GM21786 (cell line): ENCODE results near the gene ABI3BP.

Source experiments
- ATAC-seq: cut with Tn5 transposase; IDR thresholded peaks from one replicate; pipeline ENCODE4 v1.9.1; 2021; ENCODE audit not compliant: unreplicated experiment

The ABI3BP gene

DNA sequence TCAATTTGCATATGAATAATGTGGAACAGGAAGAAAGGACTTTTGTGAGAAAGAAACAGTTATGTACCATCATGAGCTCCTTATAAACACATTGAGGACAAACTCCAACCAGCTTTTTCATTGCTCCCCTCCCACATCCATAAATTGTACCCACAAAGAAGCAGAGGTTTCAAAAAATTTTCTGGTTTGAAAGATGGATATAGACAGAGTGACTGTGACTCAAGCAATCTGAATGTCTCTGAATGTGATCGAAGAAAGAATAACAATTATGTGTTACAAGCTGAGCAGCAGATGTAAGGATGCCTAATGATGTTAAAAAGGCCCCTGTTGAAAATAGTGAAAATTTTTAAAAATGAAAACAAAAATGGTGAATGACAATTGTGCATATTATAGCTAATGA lies 156.6 kb downstream of the ABI3BP start:
- no peak for ATAC-seq

DNA sequence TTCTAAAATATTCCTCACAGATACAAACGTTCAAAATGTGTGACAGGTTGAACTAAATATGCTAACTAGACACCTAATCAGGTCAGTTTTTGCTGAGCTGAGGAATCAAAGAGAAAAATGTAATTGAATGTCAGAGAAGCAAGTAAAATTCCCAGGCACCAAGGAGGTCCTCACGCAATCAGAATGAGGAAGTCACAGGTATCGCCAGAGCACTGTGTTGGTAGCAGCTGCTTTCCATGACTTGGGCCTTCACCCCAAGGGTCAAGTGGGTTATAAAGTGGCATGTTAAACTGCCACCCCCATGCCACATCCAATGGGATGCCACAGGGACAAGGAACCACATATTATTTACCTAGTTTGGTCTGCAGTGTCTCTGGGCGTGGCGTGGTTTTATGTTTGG lies 158.9 kb downstream of the ABI3BP start:
- ATAC-seq = no peak

DNA sequence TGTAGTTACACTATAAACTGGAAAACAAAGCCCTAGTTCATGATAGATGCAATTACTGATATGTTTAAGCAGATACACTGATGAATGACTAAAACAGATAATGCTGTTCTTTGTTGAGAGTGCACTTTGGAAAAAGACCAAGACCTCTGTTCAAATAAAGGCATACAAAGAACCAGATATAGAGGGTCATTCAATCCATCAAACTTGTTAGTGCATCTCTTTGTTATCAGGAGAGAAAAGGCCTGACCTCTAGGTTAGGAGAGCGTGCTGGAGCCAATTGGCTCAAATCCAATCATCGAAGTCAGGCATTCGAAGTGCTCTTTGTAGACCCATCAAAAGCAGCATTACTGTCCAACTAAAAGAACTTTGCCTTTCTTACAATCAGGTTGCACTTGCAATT lies 159.7 kb downstream of the ABI3BP start:
- ATAC-seq = no peak

DNA sequence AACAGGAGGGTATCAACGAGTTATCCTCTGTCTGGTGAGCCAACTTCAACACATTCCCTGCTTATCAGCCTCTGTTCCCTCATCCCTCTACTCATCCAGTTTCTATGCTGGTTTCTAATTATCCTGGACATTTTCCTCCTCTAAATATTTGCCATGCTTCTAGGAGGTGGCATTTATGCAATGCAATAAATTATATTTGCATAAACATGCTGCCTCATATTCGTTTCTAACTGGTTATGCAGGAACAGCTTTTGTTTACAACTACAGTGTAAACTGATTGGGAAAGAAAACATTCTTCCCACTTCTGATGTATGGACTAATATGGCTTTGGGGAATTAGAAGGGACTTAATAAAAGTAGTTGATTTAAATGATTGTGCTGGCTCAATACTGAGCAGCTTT lies 161.6 kb downstream of the ABI3BP start:
- no peak for ATAC-seq

DNA sequence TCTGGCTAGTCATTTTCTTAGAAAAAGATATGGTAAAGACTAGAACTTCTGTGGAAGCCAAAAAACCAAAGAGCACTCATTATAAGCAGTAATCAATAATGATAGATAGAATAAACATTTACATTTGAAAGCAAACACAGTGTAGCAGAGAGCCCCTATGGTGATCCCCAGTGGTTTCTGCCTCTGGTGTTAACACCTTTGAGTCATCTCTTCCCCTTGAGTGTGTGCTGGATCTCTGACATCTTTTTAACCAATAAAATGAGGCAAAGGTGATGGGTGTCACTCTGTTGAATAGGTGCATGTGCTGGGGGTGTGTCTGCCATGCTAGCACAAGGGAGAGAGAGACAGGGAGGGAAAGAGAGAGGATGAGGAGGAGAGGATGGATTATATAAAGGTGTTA lies 162.3 kb downstream of the ABI3BP start:
- no peak for ATAC-seq

DNA sequence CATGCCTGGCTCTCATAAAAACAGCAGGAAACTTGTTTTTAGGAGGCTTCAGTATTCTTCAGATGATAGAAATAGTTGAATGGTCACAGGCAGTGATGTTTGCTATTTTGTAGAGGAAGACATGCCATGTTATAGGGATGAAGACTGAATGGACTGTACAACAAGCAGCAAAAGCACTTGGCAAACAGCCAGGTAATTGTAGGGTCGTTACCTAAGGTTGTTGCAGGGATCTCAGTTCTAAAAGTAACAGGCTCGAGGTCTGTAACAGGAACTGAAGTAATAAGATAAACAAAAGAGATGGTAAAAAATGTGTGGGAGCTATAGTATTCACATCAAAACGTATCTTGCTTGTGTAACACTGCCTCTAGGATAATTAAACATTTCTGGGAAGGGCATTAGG lies 167.6 kb downstream of the ABI3BP start:
- ATAC-seq = no peak

DNA sequence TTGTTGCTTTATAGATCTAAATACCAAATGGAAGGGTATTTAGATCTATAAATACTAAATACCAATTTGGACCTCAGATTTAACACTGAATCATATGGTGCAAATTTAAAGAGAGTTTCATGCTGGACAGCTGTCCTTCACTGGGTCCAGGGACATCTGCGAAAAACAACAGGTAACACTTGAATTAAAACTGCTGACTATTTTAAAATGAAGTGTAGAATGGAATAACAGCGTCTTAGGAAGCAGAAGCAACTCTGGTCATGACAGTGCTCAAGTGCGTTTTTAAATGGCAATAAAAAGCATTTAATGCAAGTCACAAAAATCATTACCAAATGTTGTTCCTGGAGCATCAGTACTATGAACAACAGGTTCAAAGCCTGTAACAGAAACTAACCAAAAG lies 177.6 kb downstream of the ABI3BP start:
- ATAC-seq = no peak

DNA sequence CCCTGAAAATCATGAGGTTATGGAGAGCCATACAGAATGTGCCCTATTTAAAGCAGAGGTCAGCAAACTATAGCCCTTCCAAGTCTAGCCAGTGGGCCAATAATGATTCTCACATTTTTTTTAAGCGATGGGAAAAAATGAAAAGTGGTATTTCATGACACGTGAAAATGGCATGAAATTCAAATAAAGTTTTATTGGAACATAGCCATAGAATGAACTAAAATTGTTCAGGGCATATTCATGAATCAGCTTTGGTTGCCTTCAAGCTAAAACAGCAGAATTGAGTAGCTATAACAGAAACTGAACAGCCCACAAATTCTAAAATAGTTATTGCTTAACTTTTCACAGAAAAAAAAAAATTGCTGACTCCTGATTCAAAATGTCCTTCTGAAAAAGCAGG lies 179.4 kb downstream of the ABI3BP start:
- no peak for ATAC-seq

DNA sequence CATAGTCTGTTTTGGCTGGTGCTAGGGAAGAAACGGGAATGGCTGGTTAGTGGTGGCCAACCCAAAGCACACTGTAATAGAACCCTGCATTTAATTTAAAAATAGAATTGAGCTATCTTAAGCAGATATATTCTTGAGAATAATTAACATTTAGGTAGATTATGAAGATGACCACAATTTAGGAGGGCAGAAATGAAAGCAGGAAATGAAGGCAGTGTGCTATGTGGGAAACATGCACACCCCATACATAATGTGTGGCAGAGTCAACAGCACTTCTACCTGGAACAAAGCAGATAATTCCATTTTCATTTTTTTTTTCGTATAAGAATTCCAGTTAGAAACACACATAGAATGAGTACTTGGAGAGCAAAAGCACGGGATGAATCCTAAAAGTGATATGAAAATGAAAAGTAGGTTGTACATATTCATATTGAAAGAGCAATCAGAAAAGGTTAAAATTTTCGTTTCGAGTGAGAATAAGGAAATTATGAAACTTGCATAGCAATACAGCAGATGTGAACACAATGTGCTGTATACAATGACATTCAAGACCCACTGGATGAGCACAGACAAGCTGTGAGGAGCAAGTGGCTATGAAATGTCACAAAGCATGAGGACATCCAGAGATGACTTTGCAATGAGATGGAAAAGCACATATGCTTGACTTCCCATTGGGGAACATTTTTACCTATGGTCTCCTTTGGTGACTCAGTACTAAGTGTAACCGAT lies 181.3 kb downstream of the ABI3BP start:
- ATAC-seq = no peak

DNA sequence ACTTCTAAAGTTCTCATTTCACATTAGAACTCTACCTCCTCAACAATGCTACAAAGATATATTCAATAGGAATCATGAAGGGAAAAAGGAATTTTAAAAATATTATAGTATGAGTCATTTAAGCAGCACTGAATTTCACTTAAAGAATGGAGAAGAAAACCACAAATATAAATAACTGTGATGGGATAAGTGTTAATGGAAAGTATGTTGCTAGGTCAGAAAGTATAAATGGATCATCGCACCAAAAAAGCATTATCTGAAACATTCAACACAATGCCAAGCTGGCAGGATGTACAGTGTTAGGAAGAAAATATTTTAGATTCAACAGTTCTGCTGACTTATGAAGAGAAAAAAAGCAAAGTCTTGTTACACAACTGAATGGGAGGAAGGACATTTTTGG lies 182.6 kb downstream of the ABI3BP start:
- no peak for ATAC-seq

DNA sequence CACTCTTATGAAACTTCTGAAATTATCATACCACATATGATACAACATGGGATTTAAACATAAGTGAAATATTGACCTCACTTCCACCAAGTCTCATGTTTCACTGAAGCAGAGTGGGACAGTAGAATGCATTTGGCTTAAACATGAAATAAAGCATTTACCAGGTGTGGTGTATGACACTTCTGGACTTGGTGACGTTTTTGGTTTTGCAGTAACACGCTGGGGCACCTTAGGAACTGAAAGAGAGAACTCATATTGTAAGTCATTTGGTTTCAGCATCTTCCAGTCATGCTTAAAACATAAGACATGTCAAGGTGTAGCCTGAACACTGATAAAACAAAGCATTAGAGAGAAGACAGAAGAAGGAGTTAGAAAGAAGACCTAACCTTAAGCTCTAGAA lies 188.6 kb downstream of the ABI3BP start:
- no peak for ATAC-seq

DNA sequence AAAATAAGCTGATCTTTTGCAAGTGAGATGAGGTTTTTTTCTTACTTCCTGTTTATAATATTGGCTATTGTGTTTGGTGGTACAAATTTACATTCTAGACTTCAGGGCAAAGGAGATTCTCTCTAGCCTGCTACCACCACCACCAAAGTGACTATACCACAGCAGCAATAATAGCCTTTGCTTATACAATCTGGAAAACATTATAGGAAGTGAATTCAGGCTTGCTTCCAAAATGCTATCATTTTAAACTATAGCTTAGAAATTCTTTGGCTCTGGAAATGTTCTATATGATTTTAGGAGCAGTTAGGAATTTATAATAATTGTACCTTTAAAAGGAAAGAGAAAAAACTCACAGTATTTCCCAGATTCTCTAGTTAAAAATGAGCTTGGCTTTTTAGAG lies 189.5 kb downstream of the ABI3BP start:
- ATAC-seq = no peak

DNA sequence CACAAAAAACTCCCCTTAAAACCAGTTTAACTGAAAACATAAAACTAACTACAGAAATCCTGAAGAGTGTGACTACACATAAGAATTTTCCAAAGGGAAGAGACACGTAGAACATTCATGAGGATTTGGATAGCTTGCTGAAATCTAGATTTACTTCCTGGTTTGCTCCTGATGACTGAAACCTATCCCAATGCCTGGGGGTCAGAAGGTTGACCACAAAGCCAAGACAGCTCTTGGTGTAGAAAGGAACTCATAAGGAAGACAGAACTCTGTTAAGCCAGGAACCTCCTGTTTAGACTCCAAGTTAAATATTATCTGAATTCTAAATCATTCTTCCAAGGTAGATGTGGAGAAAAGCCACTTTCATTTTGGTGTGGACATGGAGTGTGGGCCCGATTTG lies 191.1 kb downstream of the ABI3BP start:
- ATAC-seq = no peak

DNA sequence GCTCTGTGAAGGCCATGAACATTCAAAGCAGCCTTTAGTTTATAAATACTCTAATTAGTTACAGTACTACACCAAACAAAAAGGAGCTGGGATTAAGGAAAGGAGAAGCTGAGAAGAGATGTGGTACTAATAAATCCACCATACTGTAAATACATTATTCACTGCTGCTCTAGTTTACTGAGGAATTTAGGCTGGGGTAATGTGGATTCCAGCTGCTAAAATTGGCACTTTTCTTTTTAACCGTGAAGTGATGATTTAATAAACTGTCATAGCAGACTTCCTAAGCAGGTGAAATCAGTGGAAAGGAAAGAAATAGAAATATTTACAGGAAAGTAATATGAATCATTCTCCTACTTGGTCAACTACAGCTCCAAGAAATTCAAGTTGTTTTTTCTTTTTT lies 195.2 kb downstream of the ABI3BP start:
- no peak for ATAC-seq

DNA sequence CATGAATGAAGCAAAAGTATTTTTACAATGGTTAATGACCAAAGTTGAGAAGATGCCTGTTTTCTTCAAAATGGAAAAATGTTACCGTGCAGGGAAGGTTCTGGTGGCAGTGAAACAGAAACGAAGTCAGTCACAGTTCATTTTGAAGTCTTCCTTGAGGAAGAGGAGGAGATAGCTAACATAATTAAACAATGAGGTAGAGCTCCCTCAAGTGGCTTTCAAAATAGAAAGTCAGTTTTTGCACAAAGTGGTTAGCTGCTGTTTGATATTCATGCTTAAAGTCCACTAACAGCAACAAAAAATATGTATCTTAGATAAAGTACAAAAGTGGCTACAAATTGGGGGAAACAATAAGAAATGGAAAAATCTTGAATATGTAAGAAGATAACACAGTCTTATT lies 196.7 kb downstream of the ABI3BP start:
- ATAC-seq = peak; percentile 55

DNA sequence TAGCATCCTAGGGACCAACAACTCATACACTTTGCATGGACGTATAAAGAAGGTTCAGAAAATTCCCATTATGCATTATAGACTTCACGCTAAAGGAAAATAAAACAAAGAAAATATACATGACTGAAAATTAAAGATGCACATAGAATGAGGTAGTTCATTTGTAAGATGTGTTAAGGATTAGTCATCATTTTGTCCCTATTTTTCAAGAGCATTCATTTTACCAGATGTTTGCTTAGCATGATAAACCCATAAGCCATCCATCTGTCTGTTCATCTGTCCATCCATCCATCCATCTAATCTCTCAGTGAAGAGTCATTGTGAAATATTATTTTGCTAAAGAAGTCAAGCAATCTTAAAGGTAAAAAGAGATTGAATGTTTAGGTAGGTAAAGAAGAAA lies 203.6 kb downstream of the ABI3BP start:
- ATAC-seq = no peak

DNA sequence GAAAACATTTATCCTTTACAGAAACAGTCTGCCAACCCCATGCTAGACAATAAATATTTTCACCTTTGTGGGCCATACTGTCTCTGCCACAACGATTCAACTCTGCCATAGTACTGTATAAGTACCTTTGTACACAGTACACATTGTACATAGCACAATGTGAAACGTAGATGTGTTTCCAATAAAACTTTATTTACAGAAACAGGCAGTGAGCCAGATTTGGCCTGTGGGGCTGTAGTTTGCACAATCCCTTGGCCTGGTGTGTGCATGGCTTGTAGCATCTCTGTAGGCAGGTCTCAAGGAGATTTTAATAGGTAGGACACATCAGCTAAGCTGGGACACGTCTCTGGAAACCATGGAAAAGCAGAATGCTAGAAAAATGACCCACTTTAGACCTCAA lies 209.6 kb downstream of the ABI3BP start:
- ATAC-seq = no peak

DNA sequence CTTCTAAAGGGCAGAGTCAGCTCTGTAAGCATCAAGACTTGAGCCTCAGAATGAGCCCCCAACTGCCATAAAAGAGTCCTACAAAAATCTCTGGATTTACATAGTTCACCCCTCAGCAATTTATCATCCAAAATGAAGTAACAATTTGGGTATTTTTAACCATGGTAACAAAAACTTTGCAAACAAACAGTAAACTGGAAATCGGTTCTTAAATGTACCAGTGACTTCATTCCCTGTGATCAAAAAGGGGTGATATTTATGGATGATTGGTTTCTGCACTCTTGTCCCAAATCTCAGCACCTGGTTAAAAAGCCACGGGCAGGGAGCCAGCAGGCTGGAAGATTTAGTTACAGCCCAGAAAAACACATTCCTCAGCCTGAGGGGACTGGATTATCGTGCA lies 210.3 kb downstream of the ABI3BP start:
- ATAC-seq = no peak

DNA sequence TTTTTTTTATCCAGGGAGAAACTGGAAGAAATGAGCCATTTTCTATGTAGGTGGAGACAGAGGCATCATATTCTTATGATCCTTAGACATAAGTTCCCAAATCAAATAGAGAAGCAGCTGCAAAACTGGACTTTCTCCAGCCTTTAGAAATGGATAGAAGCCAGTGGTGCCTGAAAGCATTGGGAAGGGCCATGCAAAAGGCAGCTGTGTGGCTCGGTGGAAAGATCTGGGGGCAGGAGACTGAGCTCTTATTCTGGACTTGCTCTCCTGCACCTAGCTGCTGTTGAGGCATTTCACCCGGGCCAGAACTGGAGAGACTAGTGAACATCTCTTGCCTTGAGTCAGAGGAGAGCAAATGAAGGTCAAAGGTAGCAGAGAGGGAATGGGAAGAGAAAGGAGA lies 210.9 kb downstream of the ABI3BP start:
- no peak for ATAC-seq

DNA sequence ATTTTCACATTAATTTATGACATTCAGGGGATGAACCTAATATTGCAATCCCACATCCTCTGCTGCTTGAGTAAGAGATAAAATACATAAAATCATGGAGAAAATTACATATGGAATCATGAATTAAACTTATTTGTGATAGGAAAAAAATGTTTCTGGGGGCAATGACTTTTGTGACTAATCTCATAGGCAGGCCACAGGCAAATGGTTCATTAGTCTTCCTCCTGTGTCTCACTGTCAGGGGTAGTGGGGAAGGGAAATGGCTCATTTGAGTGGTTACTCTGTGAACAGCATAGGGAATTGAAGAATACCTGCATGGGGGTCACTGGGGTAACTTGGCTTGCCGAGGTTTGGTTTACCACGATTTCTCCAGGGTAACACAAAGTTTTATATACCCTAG lies 211.9 kb downstream of the ABI3BP start:
- no peak for ATAC-seq

DNA sequence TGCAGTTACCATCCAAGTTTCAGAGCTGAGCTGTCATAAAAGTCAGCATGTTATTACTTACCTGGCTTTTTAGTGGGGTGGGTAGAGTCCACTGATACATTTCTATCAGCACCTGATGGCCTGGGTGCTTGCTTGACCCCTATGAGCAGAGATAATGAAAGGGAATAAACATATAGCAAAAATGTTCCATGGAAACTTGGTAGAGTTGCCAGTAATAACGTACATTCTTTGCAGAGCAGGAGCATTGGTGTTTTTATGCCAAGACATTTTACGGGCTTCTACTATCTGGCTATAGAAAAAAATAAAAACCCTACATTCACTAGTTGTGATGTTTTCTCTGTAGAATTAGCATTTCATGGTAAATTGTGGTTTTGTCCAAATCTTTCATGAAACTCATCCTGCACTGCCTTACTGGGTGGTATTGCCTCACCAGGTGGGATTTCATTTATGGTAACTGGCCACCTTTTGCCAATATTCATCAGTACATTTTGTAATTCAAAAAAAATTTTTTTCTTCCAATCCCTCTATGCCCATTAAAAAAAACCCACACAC lies 213.1 kb downstream of the ABI3BP start:
- no peak for ATAC-seq

DNA sequence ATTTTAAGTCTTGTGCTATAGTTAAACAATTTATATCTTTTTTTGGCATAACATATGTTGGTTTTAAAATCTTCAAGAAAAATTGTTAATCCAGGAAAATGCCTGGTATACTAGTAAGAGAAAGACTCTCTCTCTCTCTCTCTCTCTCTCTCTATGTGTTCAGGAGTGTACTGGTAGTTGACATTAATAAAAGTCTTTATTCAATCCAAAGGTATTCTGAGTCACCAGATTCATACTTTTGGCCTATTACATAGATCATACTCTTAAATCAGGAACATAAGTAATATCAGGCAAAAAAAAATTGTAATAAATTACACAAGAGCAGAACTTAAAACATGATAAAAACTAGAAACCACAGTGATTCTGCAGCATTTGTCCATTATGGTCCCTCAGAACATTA lies 213.7 kb downstream of the ABI3BP start:
- ATAC-seq = no peak

DNA sequence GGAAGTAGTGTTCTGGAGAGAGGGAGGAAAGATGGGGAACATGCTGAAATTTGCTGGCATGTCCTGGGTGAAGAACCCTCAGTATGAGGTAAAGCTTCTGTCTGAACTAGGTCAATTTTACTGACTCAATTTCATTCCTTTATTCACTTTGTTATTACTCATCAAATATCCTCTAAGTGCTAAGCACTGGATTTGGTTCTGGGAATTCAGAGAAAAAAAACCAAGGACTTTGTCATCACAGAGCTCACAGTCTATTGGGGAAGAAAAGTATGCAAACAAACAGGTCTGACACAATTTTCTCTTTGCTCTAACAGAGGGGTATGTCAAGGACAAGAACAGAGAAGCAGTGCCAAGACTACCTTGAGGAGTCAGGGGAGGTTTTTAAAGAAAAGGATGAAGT lies 215.9 kb downstream of the ABI3BP start:
- no peak for ATAC-seq
